CD4-positive, alpha-beta T cell treated with Interleukin-2 at 100 ng/mL for 4 hours (primary cell): ENCODE data around the gene MAEL.
"Not testable (repeated sequence)": the region's sequence is repeated elsewhere in the genome, so short reads cannot be mapped to it uniquely, and the experiment has no call there.

Experiments
- DNase-seq: peaks from one replicate; pipeline ENCODE4 v3.0.0-alpha.2; 2020; ENCODE audit warnings: low spot score

Gene MAEL

DNA sequence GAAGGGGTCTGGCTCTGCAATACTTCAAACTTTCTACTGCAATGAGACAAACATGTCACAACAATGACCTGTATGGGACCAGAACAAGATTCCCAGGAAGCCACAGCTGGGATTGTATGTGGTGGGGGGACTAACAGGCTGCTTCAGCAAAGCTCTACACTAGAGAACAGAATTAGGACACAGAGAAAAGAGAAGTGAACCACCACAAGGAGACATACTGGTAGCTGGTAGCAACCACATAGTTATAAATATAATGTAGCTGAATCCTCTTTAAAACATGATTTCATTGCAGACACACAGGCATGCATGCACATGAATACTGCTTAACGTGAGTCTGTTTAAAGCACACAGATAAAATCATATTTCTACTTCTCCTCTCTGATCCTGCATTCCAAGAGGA, 10.3 kb upstream of the MAEL start:
- DNase-seq, result no peak

- DNase-seq, result no peak
Measured at GRCh38 chr1:166980383-166980782, 8.7 kb upstream of the MAEL start.

DNA sequence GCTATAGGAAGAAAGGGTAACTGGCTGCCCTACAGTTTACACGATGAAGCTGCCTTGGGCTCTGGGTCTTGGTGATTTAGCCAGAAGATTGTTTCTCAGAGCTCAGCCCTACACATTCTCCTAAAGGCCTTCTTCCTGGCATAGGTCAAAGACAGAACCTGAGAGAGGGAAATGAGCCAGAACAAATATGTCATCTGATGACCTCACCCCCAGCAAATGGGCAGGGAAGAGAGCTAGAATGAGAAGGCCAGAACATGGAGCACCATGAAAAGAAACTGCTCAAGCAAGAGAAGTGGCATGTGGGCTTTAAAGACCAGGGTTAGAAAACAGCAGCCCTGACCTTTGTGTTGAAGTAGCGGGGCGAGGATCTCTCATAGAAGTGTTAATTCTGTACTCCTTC, 8.3 kb upstream of the MAEL start:
- DNase-seq, result no peak

DNA sequence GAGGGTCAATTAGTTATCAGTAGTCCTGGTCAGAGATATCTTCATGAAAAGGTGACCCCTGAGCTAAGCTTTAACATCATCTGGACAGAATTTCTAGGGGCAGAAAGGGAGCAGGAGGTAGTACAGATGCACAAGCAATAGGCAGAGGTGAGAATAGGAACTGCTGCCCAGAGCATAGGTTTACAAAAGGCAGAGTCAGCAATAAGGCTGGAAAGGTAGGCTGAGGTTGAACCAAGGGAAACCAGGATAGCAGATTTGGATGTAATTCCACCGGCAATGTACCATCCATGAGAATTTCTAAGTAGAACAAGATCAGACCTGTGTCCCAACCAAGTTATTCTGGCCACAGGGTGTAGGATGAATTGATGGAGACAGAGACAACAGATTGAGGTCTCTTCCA, 7.5 kb upstream of the MAEL start:
- no peak for DNase-seq

- DNase-seq, result no peak
Measured at GRCh38 chr1:166999075-166999474, 10.0 kb downstream of the MAEL start.

DNA sequence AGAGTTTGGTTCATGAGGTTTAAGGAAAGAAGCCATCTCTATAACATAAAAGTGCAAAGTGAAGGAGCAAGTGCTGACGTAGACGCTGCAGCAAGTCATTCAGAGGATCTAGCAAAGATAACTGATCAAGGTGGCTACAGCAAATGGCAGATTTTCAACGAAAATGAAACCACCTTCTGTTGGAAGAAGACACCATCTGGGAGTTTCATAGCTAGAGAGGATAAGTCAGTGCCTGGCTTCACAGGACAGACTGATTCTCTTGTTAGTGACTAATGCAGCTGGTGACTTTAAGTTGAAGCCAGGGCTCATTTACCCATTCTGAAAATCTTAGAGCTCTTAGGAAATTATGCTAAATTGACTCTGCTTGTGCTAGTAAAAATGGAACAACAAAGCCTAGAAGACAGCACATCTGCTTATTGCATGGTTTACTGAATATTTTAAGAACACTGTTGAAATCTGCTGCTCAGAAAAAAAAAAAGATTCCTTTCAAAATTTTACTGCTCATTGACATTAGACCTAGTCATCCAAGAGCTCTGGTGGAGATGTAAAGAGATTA, 10.5 kb downstream of the MAEL start:
- no peak for DNase-seq

GRCh38 chr1:167000546-167000945, 11.5 kb downstream of the MAEL start:
- DNase-seq, result no peak

DNA sequence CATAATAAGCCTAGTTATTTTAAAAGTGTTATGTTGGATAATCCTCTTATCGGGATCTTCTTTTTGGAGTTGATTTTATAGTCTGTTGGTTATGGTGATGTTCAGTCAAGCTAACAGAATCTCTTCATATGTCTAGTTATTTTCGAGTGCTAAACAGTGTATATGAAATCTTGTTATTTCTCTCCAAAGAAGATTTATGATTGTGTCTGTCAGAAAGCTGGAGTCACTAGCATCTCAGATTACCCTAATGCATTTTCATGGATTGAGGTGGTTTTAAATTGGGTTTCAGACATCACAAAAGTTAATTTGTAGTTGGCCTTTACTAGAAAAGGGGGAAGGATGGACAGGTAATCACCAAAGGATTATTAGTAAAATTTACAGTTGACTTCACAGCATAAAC, 13.3 kb downstream of the MAEL start:
- DNase-seq, result no peak

DNA sequence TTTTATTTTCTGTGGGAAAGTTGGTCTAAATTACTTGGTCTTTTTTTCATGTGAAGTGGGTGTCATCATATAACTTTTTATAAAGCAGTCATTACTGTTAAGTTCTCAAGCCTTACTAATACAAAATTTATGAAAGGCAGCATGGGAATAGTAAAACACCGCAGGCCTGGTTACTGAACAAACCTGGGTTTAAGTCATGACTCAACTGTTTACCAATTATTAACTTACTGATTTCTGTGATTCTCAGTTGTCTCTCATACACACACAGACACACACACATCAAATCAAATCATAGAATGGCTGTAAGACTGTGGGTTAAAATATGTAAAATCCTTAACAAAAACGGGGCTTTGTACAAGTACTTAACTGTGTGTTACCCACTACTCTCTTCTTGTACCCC, 14.6 kb downstream of the MAEL start:
- DNase-seq, result no peak

- DNase-seq, result no peak
Measured at GRCh38 chr1:167011560-167012191, 22.6 kb downstream of the MAEL start.

- DNase-seq, result no peak
Measured at GRCh38 chr1:167012570-167012969, 23.5 kb downstream of the MAEL start.

- DNase-seq, result no peak
Measured at GRCh38 chr1:167013108-167013929, 24.2 kb downstream of the MAEL start.

GRCh38 chr1:167016100-167016750, 27.1 kb downstream of the MAEL start:
- DNase-seq, result no peak

- DNase-seq, result no peak
Measured at GRCh38 chr1:167022384-167022783, 33.3 kb downstream of the MAEL start.

DNA sequence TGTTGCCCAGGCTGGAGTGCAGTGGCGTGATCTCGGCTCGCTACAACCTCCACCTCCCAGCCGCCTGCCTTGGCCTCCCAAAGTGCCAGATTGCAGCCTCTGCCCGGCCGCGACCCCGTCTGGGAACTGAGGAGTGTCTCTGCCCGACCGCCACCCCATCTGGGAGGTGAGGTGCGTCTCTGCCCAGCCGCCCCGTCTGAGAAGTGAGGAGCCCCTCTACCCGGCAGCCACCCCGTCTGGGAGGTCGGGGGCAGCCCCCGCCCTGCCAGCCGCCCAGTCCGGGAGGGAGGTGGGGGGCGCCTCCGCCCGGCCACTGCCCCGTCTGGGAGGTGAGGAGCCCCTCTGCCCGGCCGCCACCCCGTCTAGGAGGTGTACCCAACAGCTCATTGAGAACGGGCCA, 40.5 kb downstream of the MAEL start:
- not testable (repeated sequence) for DNase-seq

DNA sequence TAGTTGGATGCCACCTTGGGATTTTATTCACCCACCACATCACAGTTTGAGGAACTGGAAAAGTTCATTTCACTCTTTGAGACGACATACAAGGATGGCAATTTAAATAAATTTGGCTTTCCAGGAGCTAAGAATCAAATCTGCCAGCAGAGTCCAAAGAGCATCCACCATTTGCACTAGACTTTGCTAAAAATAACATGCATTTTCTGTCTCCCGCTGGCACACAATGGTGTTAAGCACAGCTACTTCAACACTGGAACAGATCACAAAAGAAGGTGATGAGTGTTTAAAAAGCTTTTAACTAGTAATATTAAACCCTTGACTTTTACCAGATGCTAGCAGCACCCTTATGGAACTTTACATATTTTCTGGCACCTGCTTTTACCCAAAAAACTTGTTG, 44.6 kb downstream of the MAEL start:
- no peak for DNase-seq

GRCh38 chr1:167043752-167044488, 54.8 kb downstream of the MAEL start:
- DNase-seq, result peak; percentile 58

GRCh38 chr1:167051907-167052306, 62.8 kb downstream of the MAEL start:
- DNase-seq, result no peak

DNA sequence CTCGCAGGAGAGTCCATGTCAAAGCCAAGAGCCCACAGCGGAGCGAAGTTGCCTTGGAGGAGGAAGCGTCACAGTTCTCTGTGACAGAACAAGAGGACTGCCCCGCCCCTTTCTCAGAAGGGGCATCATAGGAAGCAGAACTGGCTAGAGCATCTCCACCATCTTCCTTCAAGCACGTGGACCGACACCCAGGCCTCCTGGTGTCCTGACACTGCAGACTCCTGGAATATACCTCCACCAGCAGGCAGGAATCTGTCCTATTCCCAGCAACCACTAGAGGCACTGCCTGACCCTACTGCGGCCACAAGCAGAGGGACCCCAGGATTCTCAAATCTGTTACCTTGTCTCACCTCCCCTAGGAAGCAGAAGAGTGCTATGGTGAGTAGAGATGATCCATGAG, 63.3 kb downstream of the MAEL start:
- DNase-seq, result no peak

DNA sequence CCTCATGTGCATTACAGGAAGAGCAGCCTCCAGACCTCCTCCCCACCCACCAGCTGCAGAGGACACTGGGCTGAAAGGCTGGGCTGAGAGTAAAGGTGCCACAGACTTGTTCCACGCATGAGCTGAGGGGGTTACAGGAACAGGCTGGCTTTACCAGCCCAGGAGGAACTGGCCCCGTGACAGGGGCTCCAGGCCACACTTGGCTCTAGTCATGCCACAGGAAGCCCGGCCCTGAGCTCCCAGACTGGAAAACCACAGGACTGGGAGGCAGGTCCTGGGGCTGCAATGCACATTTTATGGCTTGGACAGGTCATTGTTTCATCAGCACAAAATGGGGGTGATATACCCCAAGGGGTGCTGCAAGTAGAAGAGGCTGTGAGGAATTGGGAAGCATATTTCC, 65.5 kb downstream of the MAEL start:
- no peak for DNase-seq

- DNase-seq, result no peak
Measured at GRCh38 chr1:167054946-167055630, 66.0 kb downstream of the MAEL start.
